Mesenchymal stem cell (in vitro differentiated cells and primary cell): Measurements from ENCODE around the gene SETD6.
A peak's percentile ranks its signal among the peaks of the same experiment; 100 is the strongest.

Experiments used
- DNase-seq: peaks from one replicate; pipeline ENCODE4 v3.0.0-alpha.2; 2013
- H2AFZ ChIP-seq: one replicate; pipeline ENCODE4 v1.6.1; 2013; ENCODE audit warnings: low read depth, mild to moderate bottlenecking, control low read depth, inconsistent platforms, low read length, moderate library complexity
- H2AK5ac ChIP-seq: 2 replicates; pipeline ENCODE4 v1.6.1; 2013; ENCODE audit warnings: low read length, moderate library complexity, mild to moderate bottlenecking, inconsistent platforms; ENCODE audit not compliant: severe bottlenecking
- H2BK120ac ChIP-seq: one replicate; pipeline ENCODE4 v1.6.1; 2013; ENCODE audit warnings: low read depth, mild to moderate bottlenecking, inconsistent platforms, low read length, moderate library complexity
- H2BK12ac ChIP-seq, 2 experiments: one replicate each; pipeline ENCODE4 v1.6.1; 2013; ENCODE audit warnings: inconsistent platforms in 2 of 2, low read length in 2 of 2, mild to moderate bottlenecking in 2 of 2, moderate library complexity in 2 of 2, control low read depth in 1 of 2
- H2BK15ac ChIP-seq: one replicate; pipeline ENCODE4 v1.6.1; 2013; ENCODE audit warnings: mild to moderate bottlenecking, low read depth, inconsistent platforms; ENCODE audit not compliant: poor library complexity, severe bottlenecking
- H2BK5ac ChIP-seq: 2 replicates; pipeline ENCODE4 v1.6.1; 2013; ENCODE audit warnings: low read depth, mild to moderate bottlenecking, low read length, control low read depth, inconsistent platforms; ENCODE audit not compliant: poor library complexity, severe bottlenecking
- H3K14ac ChIP-seq, 2 experiments: one replicate each; pipeline ENCODE4 v1.6.1; 2013; ENCODE audit warnings: inconsistent platforms in 2 of 2, low read length in 2 of 2, control low read depth in 1 of 2, mild to moderate bottlenecking in 1 of 2, moderate library complexity in 1 of 2
- H3K18ac ChIP-seq, 2 experiments: one replicate each; pipeline ENCODE4 v1.6.1; 2013; ENCODE audit warnings: inconsistent platforms in 2 of 2, low read length in 2 of 2, control low read depth in 1 of 2, low read depth in 1 of 2, mild to moderate bottlenecking in 1 of 2
- H3K23ac ChIP-seq, 2 experiments: one replicate each; pipeline ENCODE4 v1.6.1; 2013; ENCODE audit warnings: inconsistent platforms in 2 of 2, low read length in 2 of 2, mild to moderate bottlenecking in 2 of 2, moderate library complexity in 2 of 2, control low read depth in 1 of 2
- H3K27ac ChIP-seq: 2 replicates; pipeline ENCODE4 v1.5.1; 2013; ENCODE audit warnings: mild to moderate bottlenecking, moderate library complexity, low read length, control low read depth, inconsistent platforms; ENCODE audit not compliant: poor library complexity, severe bottlenecking
- H3K27me3 ChIP-seq, 2 experiments: 2 replicates each; pipeline versions ENCODE4 v1.6.1 to v1.7.0; 2013; ENCODE audit warnings: low read length in 2 of 2, mild to moderate bottlenecking in 2 of 2, moderate library complexity in 2 of 2, control low read depth in 1 of 2, inconsistent platforms in 1 of 2; ENCODE audit not compliant: control insufficient read depth in 1 of 2, insufficient read depth in 1 of 2
- H3K36me3 ChIP-seq, 2 experiments: 2 replicates each; pipeline versions ENCODE4 v1.6.1 to v1.7.0; 2013; ENCODE audit warnings: low read length in 2 of 2, control low read depth in 1 of 2, inconsistent platforms in 1 of 2, low read depth in 1 of 2, mild to moderate bottlenecking in 1 of 2; ENCODE audit not compliant: insufficient read depth in 2 of 2, control insufficient read depth in 1 of 2
- H3K4ac ChIP-seq, 2 experiments: one replicate each; pipeline ENCODE4 v1.6.1; 2013; ENCODE audit warnings: inconsistent platforms in 2 of 2, low read length in 2 of 2, mild to moderate bottlenecking in 2 of 2, moderate library complexity in 2 of 2, control low read depth in 1 of 2, low read depth in 1 of 2
- H3K4me1 ChIP-seq: 2 replicates; pipeline ENCODE4 v1.6.1; 2013; ENCODE audit warnings: low read depth, low read length, control low read depth; ENCODE audit not compliant: control insufficient read depth, insufficient read depth
- H3K4me2 ChIP-seq: 2 replicates; pipeline ENCODE4 v1.6.1; 2013; ENCODE audit warnings: low read length, mild to moderate bottlenecking, inconsistent platforms; ENCODE audit not compliant: poor library complexity, severe bottlenecking
- H3K4me3 ChIP-seq, 2 experiments: 2 replicates each; pipeline versions ENCODE4 v1.5.1 to v1.7.0; 2013; ENCODE audit warnings: low read length in 2 of 2, mild to moderate bottlenecking in 2 of 2, control low read depth in 1 of 2, low read depth in 1 of 2; ENCODE audit not compliant: insufficient read depth in 1 of 2
- H3K79me1 ChIP-seq: replicated peaks from 2 replicates; pipeline ENCODE4 v1.6.1; 2013; ENCODE audit warnings: mild to moderate bottlenecking, control low read depth, low read length, inconsistent platforms; ENCODE audit not compliant: poor library complexity, severe bottlenecking
- H3K9ac ChIP-seq: 2 replicates; pipeline ENCODE4 v1.7.0; 2013; ENCODE audit warnings: mild to moderate bottlenecking, low read length, moderate library complexity
- H3K9me3 ChIP-seq: 2 replicates; pipeline ENCODE4 v1.7.0; 2013; ENCODE audit warnings: mild to moderate bottlenecking, low read length; ENCODE audit not compliant: control insufficient read depth
- H4K8ac ChIP-seq: one replicate; pipeline ENCODE4 v1.6.1; 2013; ENCODE audit warnings: inconsistent platforms, mild to moderate bottlenecking, low read length, moderate library complexity
- H4K91ac ChIP-seq: one replicate; pipeline ENCODE4 v1.6.1; 2013; ENCODE audit warnings: mild to moderate bottlenecking, low read length, inconsistent platforms
- WGBS: methylation state at CpG from one replicate; pipeline ENCODE4 v1.1.7; 2013; ENCODE audit warnings: mixed read lengths; 5-methylcytosine and 5-hydroxymethylcytosine counted together

SETD6 gene

DNA sequence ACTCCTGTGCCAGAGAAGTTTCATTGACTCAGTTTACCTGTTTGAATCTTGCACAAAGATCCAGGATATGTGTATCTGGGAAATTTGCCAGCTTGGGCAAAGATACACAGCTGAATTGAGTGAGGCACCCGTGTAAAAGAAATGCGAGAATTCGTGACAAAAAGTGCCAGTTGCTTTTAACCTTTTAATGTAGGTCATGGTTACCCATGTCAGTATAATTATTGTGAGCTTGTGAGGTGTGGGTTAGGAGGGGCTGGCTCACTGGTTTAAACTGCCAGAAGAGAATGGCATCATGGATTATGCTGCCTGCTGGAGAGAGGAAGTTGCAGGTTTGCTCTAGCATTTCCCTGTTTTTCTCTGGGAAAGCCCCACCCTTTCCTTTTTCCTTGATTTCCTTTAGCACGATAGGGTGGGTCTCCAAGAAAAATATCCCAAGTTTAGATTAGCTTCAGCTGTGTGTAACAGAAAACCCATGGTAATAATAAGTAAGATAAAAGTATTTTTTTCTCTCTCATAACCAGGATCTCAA is 40.2 kb upstream of the SETD6 start:
- H3K23ac ChIP-seq: no peak overlapping the region
- H3K9ac ChIP-seq: no peak overlapping the region
- H2AK5ac ChIP-seq: no peak overlapping the region
- no peak overlapping the region for H4K8ac ChIP-seq
- no peak overlapping the region for H4K91ac ChIP-seq
- no peaks in the 10 kb centered on the region for H3K36me3 ChIP-seq
- no peaks in the 10 kb centered on the region for H3K4me1 ChIP-seq
- no peak overlapping the region for H2BK120ac ChIP-seq
- no peak overlapping the region for H2BK5ac ChIP-seq
- H2BK15ac ChIP-seq: no peak overlapping the region
- no peak overlapping the region for H3K27ac ChIP-seq
- no peak for DNase-seq
- peak overlapping the region; percentile 5 for H2AFZ ChIP-seq
- 83% methylated on average over 3 of the region's 4 CpGs for WGBS
- no peak overlapping the region for H2BK12ac ChIP-seq
- no peaks in the 10 kb centered on the region for H3K79me1 ChIP-seq
- H3K4ac ChIP-seq: no peak overlapping the region
- H3K4me2 ChIP-seq: no peak overlapping the region
- no peaks in the 10 kb centered on the region for H3K9me3 ChIP-seq
- H3K14ac ChIP-seq: no peak overlapping the region
- no peak overlapping the region for H3K4me3 ChIP-seq
- H3K18ac ChIP-seq: no peak overlapping the region
- peaks cover 26 to 48% of the 10 kb centered on the region in 2 experiments for H3K27me3 ChIP-seq

DNA sequence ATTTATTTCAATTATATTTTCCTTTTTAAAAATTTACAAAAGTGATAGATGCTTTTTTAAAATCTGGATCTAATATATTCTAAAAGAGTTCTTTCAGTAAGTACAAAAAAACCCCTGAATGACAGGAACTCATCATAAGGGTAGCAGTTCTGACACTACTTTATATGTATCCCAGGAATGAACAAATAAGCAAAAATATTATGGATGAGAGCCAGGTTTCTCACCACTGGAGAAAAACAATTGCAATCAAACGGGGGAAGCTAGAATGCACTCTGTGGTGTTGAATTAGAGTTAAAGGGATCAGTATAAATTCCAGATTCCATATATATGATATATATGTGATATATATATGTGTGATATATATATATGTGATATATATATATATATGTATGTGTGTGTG is 38.5 kb upstream of the SETD6 start:
- Histone ChIP-seq H2AFZ (no peak overlapping the region), H3K18ac (no peak overlapping the region), H3K9me3 (no peaks in the 10 kb centered on the region), H2BK120ac (no peak overlapping the region), H3K9ac (no peak overlapping the region), H2AK5ac (no peak overlapping the region), H3K14ac (no peak overlapping the region), H3K4me3 (no peak overlapping the region), H4K8ac (no peak overlapping the region), H4K91ac (no peak overlapping the region), H2BK15ac (no peak overlapping the region), H3K27me3 (peaks cover 30 to 43% of the 10 kb centered on the region in 2 experiments), H3K4me1 (no peaks in the 10 kb centered on the region), H3K27ac (no peak overlapping the region), H2BK5ac (no peak overlapping the region), H3K23ac (no peak overlapping the region), H3K36me3 (no peaks in the 10 kb centered on the region), H3K79me1 (no peaks in the 10 kb centered on the region), H3K4me2 (no peak overlapping the region), H2BK12ac (no peak overlapping the region), H3K4ac (no peak overlapping the region)
- no CpG with 5 or more reads among the region's 1 CpG for WGBS
- no peak for DNase-seq

DNA sequence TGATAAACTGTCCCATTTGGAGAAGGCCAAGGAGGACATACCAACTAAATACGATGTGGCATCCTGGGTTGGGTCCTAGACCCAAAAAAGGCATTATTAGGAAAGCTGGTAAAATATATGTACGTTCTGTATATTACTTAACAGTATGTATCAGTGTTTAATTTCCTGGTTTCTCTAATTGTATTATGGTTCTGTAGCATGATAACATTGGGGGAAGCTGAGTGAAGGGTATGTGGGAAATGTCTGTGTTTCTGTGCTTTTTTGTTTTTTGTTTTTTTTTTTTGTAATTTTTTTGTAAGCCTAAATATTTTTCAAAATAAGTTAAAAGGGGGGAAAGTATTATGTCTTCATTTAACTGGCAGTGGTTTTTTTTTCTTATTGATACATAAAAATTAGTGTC is 36.9 kb upstream of the SETD6 start:
- Histone ChIP-seq H3K4ac (no peak overlapping the region), H2AK5ac (no peak overlapping the region), H3K9ac (no peak overlapping the region), H2BK15ac (no peak overlapping the region), H2BK120ac (no peak overlapping the region), H2BK5ac (no peak overlapping the region), H3K4me1 (no peaks in the 10 kb centered on the region), H3K27ac (no peak overlapping the region), H3K36me3 (no peaks in the 10 kb centered on the region), H3K27me3 (peaks cover 22 to 27% of the 10 kb centered on the region in 2 experiments), H2AFZ (no peak overlapping the region), H4K91ac (no peak overlapping the region), H4K8ac (no peak overlapping the region), H3K4me2 (no peak overlapping the region), H3K79me1 (no peaks in the 10 kb centered on the region), H3K18ac (no peak overlapping the region), H3K23ac (no peak overlapping the region), H3K9me3 (no peaks in the 10 kb centered on the region), H3K14ac (no peak overlapping the region), H3K4me3 (no peak overlapping the region), H2BK12ac (no peak overlapping the region)
- WGBS: 96% methylated on average over 2 of the region's 2 CpGs
- no peak for DNase-seq

DNA sequence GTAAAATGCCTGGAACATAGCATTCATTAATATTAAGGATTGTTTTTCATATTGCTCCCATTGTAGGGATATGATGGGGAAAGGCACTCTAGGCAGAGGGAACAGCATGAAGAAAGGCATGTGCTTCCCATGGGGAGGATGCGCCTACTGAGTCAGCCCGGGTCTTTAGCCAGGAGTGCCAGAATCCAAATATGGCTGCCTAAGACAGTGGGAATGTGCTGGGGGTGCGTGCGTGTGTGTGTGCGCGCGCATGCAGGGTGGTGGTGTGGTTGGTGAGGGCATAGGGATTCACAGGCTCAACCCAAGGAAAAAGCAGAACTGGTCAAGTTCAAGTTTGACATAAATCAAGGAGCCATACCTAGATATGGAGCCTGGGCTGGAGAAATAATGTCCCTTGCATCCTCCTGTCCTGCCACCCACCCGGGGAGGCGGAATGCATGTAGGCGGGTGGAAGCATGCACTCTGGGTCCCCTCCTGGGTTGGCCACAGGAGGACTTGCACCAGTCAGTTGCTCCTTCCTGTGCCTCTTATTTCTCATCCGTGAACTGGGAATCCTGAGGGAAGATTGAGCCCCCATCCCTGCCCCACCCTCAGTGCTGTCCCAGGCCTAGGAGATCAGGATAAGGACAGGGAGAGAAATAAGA is 34.0 kb upstream of the SETD6 start:
- H2BK120ac ChIP-seq: no peak overlapping the region
- H4K91ac ChIP-seq: no peak overlapping the region
- H3K4me3 ChIP-seq: no peak overlapping the region
- peaks cover 8 to 17% of the 10 kb centered on the region in 2 experiments for H3K27me3 ChIP-seq
- no peak overlapping the region for H2AK5ac ChIP-seq
- H3K14ac ChIP-seq: no peak overlapping the region
- no peak overlapping the region for H3K23ac ChIP-seq
- no peak overlapping the region for H2BK15ac ChIP-seq
- no peaks in the 10 kb centered on the region for H3K36me3 ChIP-seq
- H3K9me3 ChIP-seq: no peaks in the 10 kb centered on the region
- no peak for DNase-seq
- no peaks in the 10 kb centered on the region for H3K79me1 ChIP-seq
- peak overlapping the region; percentile 47 for H2AFZ ChIP-seq
- no peak overlapping the region for H3K4me2 ChIP-seq
- H2BK5ac ChIP-seq: no peak overlapping the region
- 95% methylated on average over 11 of the region's 11 CpGs for WGBS
- no peak overlapping the region for H3K27ac ChIP-seq
- no peak overlapping the region for H4K8ac ChIP-seq
- H3K18ac ChIP-seq: no peak overlapping the region
- H2BK12ac ChIP-seq: no peak overlapping the region
- no peak overlapping the region for H3K4ac ChIP-seq
- no peaks in the 10 kb centered on the region for H3K4me1 ChIP-seq
- no peak overlapping the region for H3K9ac ChIP-seq
